Measurements from ENCODE around the gene NAT8L.

DNA sequence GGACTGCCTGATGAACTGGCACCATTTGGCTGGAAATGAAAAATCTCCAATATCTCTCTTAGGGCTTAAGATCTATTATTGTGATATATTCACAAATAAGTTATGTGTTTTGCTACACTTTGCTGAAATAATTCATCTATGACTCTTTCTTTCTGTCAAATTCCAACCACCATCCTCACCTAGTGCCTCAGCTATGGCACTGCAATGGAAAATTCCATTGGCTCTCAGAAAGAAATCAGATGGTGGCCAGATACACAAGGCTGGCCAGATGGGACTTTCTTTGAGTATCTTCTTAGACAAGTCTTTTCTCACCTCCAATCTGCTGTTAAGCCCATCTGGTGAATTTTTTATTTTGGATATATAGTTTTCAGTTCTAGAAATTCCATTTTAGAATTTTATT lies 28.0 kb downstream of the NAT8L start:
- TF ChIP-seq, protein P1, sequence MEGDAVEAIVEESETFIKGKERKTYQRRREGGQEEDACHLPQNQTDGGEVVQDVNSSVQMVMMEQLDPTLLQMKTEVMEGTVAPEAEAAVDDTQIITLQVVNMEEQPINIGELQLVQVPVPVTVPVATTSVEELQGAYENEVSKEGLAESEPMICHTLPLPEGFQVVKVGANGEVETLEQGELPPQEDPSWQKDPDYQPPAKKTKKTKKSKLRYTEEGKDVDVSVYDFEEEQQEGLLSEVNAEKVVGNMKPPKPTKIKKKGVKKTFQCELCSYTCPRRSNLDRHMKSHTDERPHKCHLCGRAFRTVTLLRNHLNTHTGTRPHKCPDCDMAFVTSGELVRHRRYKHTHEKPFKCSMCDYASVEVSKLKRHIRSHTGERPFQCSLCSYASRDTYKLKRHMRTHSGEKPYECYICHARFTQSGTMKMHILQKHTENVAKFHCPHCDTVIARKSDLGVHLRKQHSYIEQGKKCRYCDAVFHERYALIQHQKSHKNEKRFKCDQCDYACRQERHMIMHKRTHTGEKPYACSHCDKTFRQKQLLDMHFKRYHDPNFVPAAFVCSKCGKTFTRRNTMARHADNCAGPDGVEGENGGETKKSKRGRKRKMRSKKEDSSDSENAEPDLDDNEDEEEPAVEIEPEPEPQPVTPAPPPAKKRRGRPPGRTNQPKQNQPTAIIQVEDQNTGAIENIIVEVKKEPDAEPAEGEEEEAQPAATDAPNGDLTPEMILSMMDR (CRISPR knock-in tag; IDR thresholded peaks at IDR 0.05) = peak; percentile 47
- TF ChIP-seq ZNF431 (CRISPR knock-in tag; IDR thresholded peaks at IDR 0.05; ENCODE audit: borderline replicate concordance, low read depth) (no peak), KDM5A (IDR thresholded peaks at IDR 0.05; ENCODE audit: borderline replicate concordance, low read length) (no peak), GABPA (IDR thresholded peaks at IDR 0.05; ENCODE audit: low read depth, low read length) (no peak), GABPA (CRISPR knock-in tag; IDR thresholded peaks at IDR 0.05; ENCODE audit: low read depth) (no peak), POLR2A (IDR thresholded peaks at IDR 0.05; ENCODE audit: insufficient read depth in 1 of 2, low read depth in 2 of 2, low read length in 2 of 2) (no peak), ZNF792 (CRISPR knock-in tag; IDR thresholded peaks at IDR 0.05) (no peak), EZH2 (conservative IDR thresholded peaks at IDR 0.05; ENCODE audit: low read depth, low read length) (no peak), MED1 (CRISPR knock-in tag; IDR thresholded peaks at IDR 0.05) (no peak), RAD21 (CRISPR knock-in tag; IDR thresholded peaks at IDR 0.05) (peak; percentile 19; the same call in 1 of the 2 replicates), ZNF354B (CRISPR knock-in tag; IDR thresholded peaks at IDR 0.05) (no peak), HOXA7 (CRISPR knock-in tag; IDR thresholded peaks at IDR 0.05) (no peak)
